GM23338 (cell line): Measurements from ENCODE around the gene CDON. TPM values are rescaled to one million over a fixed set of nuclear protein-coding genes. Genes with fewer than 3 reads are reported as not detected.

Source experiments
- ATAC-seq: fragments of 200-7000 bp; cut with Tn5 transposase; 3 replicates; pipeline ENCODE4 v1.9.1; 2020
- DNase-seq: peaks from one replicate; pipeline ENCODE4 v3.0.0-alpha.2; 2015; ENCODE audit warnings: low spot score
- H2AFZ ChIP-seq: fragments of 200-600 bp; sonication (generic); 2 replicates; pipeline ENCODE4 v1.8.0; 2016; ENCODE audit warnings: antibody characterized with exemption, mild to moderate bottlenecking, moderate library complexity
- H3F3A ChIP-seq: fragments of 200-600 bp; sonication (generic); replicated peaks from 2 replicates; pipeline ENCODE4 v1.8.0; 2017; ENCODE audit warnings: antibody characterized with exemption, mixed run types, low read depth
- H3K27ac ChIP-seq: fragments of 200-600 bp; sonication (generic); 2 replicates; pipeline ENCODE4 v1.6.1; 2016; ENCODE audit warnings: low read depth
- H3K27me3 ChIP-seq: fragments of 200-600 bp; sonication (generic); 2 replicates; pipeline ENCODE4 v1.8.0; 2016; ENCODE audit warnings: mild to moderate bottlenecking, mixed run types, moderate library complexity; ENCODE audit not compliant: insufficient read depth
- H3K36me3 ChIP-seq: fragments of 200-600 bp; sonication (generic); 2 replicates; pipeline ENCODE4 v1.8.0; 2016; ENCODE audit warnings: mild to moderate bottlenecking; ENCODE audit not compliant: insufficient read depth
- H3K4me1 ChIP-seq: fragments of 200-600 bp; sonication (generic); 2 replicates; pipeline ENCODE4 v1.8.0; 2016; ENCODE audit warnings: mild to moderate bottlenecking, moderate library complexity; ENCODE audit not compliant: insufficient read depth
- H3K4me2 ChIP-seq: fragments of 200-600 bp; sonication (generic); 2 replicates; pipeline ENCODE4 v1.7.1; 2017; ENCODE audit warnings: mixed run types
- H3K4me3 ChIP-seq: fragments of 200-600 bp; sonication (generic); 2 replicates; pipeline ENCODE4 v1.6.1; 2016; ENCODE audit warnings: mixed run types
- H3K79me2 ChIP-seq: fragments of 200-600 bp; sonication (generic); replicated peaks from 2 replicates; pipeline ENCODE4 v1.8.0; 2017; ENCODE audit warnings: mild to moderate bottlenecking; ENCODE audit not compliant: insufficient read depth
- H3K9me2 ChIP-seq: fragments of 200-600 bp; sonication (generic); 2 replicates; pipeline ENCODE4 v1.8.0; 2017; ENCODE audit not compliant: insufficient read depth
- H4K20me1 ChIP-seq: fragments of 200-600 bp; sonication (generic); replicated peaks from 2 replicates; pipeline ENCODE4 v1.8.0; 2017; ENCODE audit warnings: mild to moderate bottlenecking; ENCODE audit not compliant: insufficient read depth
- H3K27ac Mint-ChIP-seq: 2 replicates; pipeline ENCODE4 v1.8.0; 2020; ENCODE audit warnings: inconsistent platforms, mild to moderate bottlenecking, moderate library complexity, mixed read lengths
- H3K27me3 Mint-ChIP-seq: 3 replicates; pipeline ENCODE4 v1.8.0; 2022; ENCODE audit warnings: low read depth, mild to moderate bottlenecking, moderate library complexity, mixed read lengths, inconsistent platforms; ENCODE audit not compliant: insufficient read depth, poor library complexity
- H3K36me3 Mint-ChIP-seq: 3 replicates; pipeline ENCODE4 v1.8.0; 2021; ENCODE audit warnings: low read depth, mild to moderate bottlenecking, inconsistent platforms, moderate library complexity, mixed read lengths
- H3K4me1 Mint-ChIP-seq: 3 replicates; pipeline ENCODE4 v1.8.0; 2020; ENCODE audit warnings: mild to moderate bottlenecking, inconsistent platforms, mixed read lengths
- H3K4me3 Mint-ChIP-seq: 3 replicates; pipeline ENCODE4 v1.8.0; 2021; ENCODE audit warnings: moderate library complexity, mild to moderate bottlenecking, inconsistent platforms, mixed read lengths
- H3K9me3 Mint-ChIP-seq: 3 replicates; pipeline ENCODE4 v1.8.0; 2020; ENCODE audit warnings: moderate library complexity, mild to moderate bottlenecking, inconsistent platforms, mixed read lengths
- CREB1 ChIP-seq: fragments of 250-450 bp; sonication (Bioruptor Pico); IDR thresholded peaks from 2 replicates; pipeline ENCODE4 v1.5.0; 2020; ENCODE audit warnings: low read depth, mild to moderate bottlenecking, moderate library complexity
- CTCF ChIP-seq, 2 experiments: fragments of 200-600 bp in 1 of 2; sonication (generic) in 1 of 2; conservative IDR thresholded peaks; 2 replicates each; pipeline versions ENCODE4 v1.5.1 to v1.6.1; 2016 to 2017; ENCODE audit warnings: antibody characterized with exemption in 2 of 2, low read depth in 2 of 2, mild to moderate bottlenecking in 2 of 2, moderate library complexity in 1 of 2
- EZH2 ChIP-seq: fragments of 200-600 bp; sonication (generic); IDR thresholded peaks from one replicate; pipeline ENCODE4 v1.8.0; 2017; ENCODE audit warnings: antibody characterized with exemption, mild to moderate bottlenecking, low read depth; ENCODE audit not compliant: unreplicated experiment
- EZH2phosphoT487 ChIP-seq: fragments of 200-600 bp; sonication (generic); IDR thresholded peaks from one replicate; pipeline ENCODE4 v1.8.1; 2018; ENCODE audit warnings: antibody characterized with exemption; ENCODE audit not compliant: unreplicated experiment
- NANOG ChIP-seq: IDR thresholded peaks from 2 replicates; pipeline ENCODE4 v1.6.1; 2016; ENCODE audit warnings: antibody characterized with exemption, borderline replicate concordance
- POLR2AphosphoS5 ChIP-seq: IDR thresholded peaks from 2 replicates; pipeline ENCODE4 v1.6.1; 2016; ENCODE audit warnings: antibody characterized with exemption, low read depth
- REST ChIP-seq: IDR thresholded peaks from one replicate; pipeline ENCODE4 v1.6.1; 2018; ENCODE audit warnings: antibody characterized with exemption; ENCODE audit not compliant: unreplicated experiment
- STAT1 ChIP-seq: IDR thresholded peaks from one replicate; pipeline ENCODE4 v1.6.1; 2016; ENCODE audit warnings: antibody characterized with exemption; ENCODE audit not compliant: unreplicated experiment
- ZNF114 ChIP-seq: fragments of 250-450 bp; sonication (Bioruptor Pico); IDR thresholded peaks from 2 replicates; pipeline ENCODE4 v1.5.0; 2020; ENCODE audit warnings: mild to moderate bottlenecking, moderate library complexity
- polyA plus RNA-seq: library from polyadenylated mRNA; unstranded; fragments of >200 nt; fragmentation: Nextera tagmentation; extraction: Ambion mirVana; gene quantifications from 2 replicates; pipeline ENCODE4 v1.2.1, GENCODE V29; 2016
- total RNA-seq: library from RNA; depleted of rRNA; stranded (reverse); fragments of >200 nt; shearing (Covaris generic); gene quantifications from 2 replicates; pipeline ENCODE4 v1.2.3, GENCODE V29; 2014
- TF ChIP-seq, protein P1 (sequence below): fragments of 250-450 bp; sonication (Bioruptor Pico); IDR thresholded peaks from 2 replicates; pipeline ENCODE4 v1.5.0; 2020; ENCODE audit warnings: mild to moderate bottlenecking, moderate library complexity
- TF ChIP-seq, protein P2 (sequence below): IDR thresholded peaks from 2 replicates; pipeline ENCODE4 v1.6.1; 2016; ENCODE audit warnings: antibody characterized with exemption

CDON gene
- total and polyA plus RNA-seq, 2 experiments from 2014 or later = 4.1 to 35.5 TPM

GRCh38 chr11:126101930-126102283, 39.2 kb upstream of the CDON start:
- no peak overlapping the region for H3K4me3 Mint-ChIP-seq
- TF ChIP-seq ZNF114 (CRISPR knock-in tag) = no peak
- TF ChIP-seq EZH2 = no peak
- TF ChIP-seq, protein P1, sequence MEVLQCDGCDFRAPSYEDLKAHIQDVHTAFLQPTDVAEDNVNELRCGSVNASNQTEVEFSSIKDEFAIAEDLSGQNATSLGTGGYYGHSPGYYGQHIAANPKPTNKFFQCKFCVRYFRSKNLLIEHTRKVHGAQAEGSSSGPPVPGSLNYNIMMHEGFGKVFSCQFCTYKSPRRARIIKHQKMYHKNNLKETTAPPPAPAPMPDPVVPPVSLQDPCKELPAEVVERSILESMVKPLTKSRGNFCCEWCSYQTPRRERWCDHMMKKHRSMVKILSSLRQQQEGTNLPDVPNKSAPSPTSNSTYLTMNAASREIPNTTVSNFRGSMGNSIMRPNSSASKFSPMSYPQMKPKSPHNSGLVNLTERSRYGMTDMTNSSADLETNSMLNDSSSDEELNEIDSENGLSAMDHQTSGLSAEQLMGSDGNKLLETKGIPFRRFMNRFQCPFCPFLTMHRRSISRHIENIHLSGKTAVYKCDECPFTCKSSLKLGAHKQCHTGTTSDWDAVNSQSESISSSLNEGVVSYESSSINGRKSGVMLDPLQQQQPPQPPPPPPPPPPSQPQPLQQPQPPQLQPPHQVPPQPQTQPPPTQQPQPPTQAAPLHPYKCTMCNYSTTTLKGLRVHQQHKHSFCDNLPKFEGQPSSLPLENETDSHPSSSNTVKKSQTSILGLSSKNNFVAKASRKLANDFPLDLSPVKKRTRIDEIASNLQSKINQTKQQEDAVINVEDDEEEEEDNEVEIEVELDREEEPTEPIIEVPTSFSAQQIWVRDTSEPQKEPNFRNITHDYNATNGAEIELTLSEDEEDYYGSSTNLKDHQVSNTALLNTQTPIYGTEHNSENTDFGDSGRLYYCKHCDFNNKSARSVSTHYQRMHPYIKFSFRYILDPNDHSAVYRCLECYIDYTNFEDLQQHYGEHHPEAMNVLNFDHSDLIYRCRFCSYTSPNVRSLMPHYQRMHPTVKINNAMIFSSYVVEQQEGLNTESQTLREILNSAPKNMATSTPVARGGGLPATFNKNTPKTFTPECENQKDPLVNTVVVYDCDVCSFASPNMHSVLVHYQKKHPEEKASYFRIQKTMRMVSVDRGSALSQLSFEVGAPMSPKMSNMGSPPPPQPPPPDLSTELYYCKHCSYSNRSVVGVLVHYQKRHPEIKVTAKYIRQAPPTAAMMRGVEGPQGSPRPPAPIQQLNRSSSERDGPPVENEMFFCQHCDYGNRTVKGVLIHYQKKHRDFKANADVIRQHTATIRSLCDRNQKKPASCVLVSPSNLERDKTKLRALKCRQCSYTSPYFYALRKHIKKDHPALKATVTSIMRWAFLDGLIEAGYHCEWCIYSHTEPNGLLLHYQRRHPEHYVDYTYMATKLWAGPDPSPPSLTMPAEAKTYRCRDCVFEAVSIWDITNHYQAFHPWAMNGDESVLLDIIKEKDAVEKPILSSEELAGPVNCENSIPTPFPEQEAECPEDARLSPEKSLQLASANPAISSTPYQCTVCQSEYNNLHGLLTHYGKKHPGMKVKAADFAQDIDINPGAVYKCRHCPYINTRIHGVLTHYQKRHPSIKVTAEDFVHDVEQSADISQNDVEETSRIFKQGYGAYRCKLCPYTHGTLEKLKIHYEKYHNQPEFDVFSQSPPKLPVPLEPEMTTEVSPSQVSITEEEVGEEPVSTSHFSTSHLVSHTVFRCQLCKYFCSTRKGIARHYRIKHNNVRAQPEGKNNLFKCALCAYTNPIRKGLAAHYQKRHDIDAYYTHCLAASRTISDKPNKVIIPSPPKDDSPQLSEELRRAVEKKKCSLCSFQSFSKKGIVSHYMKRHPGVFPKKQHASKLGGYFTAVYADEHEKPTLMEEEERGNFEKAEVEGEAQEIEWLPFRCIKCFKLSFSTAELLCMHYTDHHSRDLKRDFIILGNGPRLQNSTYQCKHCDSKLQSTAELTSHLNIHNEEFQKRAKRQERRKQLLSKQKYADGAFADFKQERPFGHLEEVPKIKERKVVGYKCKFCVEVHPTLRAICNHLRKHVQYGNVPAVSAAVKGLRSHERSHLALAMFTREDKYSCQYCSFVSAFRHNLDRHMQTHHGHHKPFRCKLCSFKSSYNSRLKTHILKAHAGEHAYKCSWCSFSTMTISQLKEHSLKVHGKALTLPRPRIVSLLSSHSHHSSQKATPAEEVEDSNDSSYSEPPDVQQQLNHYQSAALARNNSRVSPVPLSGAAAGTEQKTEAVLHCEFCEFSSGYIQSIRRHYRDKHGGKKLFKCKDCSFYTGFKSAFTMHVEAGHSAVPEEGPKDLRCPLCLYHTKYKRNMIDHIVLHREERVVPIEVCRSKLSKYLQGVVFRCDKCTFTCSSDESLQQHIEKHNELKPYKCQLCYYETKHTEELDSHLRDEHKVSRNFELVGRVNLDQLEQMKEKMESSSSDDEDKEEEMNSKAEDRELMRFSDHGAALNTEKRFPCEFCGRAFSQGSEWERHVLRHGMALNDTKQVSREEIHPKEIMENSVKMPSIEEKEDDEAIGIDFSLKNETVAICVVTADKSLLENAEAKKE = no peak
- no peak for TF ChIP-seq EZH2phosphoT487
- no peak for TF ChIP-seq REST
- TF ChIP-seq, protein P2, sequence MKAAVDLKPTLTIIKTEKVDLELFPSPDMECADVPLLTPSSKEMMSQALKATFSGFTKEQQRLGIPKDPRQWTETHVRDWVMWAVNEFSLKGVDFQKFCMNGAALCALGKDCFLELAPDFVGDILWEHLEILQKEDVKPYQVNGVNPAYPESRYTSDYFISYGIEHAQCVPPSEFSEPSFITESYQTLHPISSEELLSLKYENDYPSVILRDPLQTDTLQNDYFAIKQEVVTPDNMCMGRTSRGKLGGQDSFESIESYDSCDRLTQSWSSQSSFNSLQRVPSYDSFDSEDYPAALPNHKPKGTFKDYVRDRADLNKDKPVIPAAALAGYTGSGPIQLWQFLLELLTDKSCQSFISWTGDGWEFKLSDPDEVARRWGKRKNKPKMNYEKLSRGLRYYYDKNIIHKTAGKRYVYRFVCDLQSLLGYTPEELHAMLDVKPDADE = no peak
- TF ChIP-seq POLR2AphosphoS5 = no peak
- no peak for TF ChIP-seq CTCF (conservative IDR thresholded peaks at IDR 0.05; ENCODE audit: low read depth in 2 of 2)
- TF ChIP-seq STAT1 = no peak
- no peak for TF ChIP-seq NANOG
- no peak for TF ChIP-seq CREB1 (CRISPR knock-in tag)

More at GRCh38 chr11:126101930-126102283, 39.2 kb upstream of the CDON start:
- Mint-ChIP-seq H3K36me3 (no peaks in the 10 kb centered on the region), H3K4me1 (peaks cover 75% of the 10 kb centered on the region), H3K9me3 (no peaks in the 10 kb centered on the region; the same call in 2 of the 3 replicates), H3K27me3 (peaks cover 23% of the 10 kb centered on the region), H3K27ac (no peak overlapping the region)
- H2AFZ ChIP-seq = no peak overlapping the region
- peaks cover 42% of the 10 kb centered on the region for H3K4me1 ChIP-seq
- no peak overlapping the region for H3K4me3 ChIP-seq
- no peaks in the 10 kb centered on the region for H3K36me3 ChIP-seq
- H3F3A ChIP-seq = no peaks in the 10 kb centered on the region; the same call in 1 of the 2 replicates
- no peak overlapping the region for H3K4me2 ChIP-seq
- no peak for ATAC-seq
- no peaks in the 10 kb centered on the region for H3K79me2 ChIP-seq
- no peaks in the 10 kb centered on the region for H3K27me3 ChIP-seq
- H4K20me1 ChIP-seq = no peaks in the 10 kb centered on the region
- no peak overlapping the region for H3K27ac ChIP-seq
- H3K9me2 ChIP-seq = peaks cover 5% of the 10 kb centered on the region; the same call in 1 of the 2 replicates
- DNase-seq = no peak
